ENCODE measurements around the gene H6PD. TPM values are rescaled to one million over a fixed set of nuclear protein-coding genes. Genes with fewer than 3 reads are reported as not detected.

Gene H6PD
- total and polyA plus RNA-seq, 2 donors from 2014 or later, result 5.7 to 64.3 TPM

DNA sequence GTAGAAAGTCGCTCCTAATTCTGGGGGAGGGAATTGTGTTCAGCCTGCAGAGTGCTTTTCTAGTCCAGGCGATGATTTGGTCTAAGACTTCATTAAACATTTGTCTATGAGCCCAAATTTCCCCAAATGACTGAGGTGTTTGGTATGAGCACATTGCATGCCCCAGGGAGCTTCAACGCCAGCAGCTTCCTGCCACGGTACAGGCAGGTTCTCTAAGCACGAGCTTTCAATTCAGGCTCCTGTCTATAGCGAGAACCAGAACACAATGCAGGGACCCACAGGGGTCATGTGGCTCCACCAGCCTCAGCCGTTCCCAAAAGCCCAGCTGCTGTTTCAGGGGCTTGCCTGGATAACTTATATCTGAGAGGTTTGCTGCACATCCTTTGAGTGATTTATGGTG is 34.1 kb upstream of the H6PD start:
- TF ChIP-seq, protein P1, sequence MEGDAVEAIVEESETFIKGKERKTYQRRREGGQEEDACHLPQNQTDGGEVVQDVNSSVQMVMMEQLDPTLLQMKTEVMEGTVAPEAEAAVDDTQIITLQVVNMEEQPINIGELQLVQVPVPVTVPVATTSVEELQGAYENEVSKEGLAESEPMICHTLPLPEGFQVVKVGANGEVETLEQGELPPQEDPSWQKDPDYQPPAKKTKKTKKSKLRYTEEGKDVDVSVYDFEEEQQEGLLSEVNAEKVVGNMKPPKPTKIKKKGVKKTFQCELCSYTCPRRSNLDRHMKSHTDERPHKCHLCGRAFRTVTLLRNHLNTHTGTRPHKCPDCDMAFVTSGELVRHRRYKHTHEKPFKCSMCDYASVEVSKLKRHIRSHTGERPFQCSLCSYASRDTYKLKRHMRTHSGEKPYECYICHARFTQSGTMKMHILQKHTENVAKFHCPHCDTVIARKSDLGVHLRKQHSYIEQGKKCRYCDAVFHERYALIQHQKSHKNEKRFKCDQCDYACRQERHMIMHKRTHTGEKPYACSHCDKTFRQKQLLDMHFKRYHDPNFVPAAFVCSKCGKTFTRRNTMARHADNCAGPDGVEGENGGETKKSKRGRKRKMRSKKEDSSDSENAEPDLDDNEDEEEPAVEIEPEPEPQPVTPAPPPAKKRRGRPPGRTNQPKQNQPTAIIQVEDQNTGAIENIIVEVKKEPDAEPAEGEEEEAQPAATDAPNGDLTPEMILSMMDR (IDR thresholded peaks at IDR 0.05; ENCODE audit: borderline replicate concordance, extremely low read depth, insufficient read depth), result no peak
- intact Hi-C loops (cut with DNase I), result no loop called here
- H3K27me3 ChIP-seq (ENCODE audit: control insufficient read depth, insufficient read depth, low read length), result peaks cover 28% of the 10 kb centered on the region
- H3K36me3 ChIP-seq (ENCODE audit: control insufficient read depth in 2 of 3, insufficient read depth in 3 of 3, low read length in 3 of 3), result no peaks in the 10 kb centered on the region
- H3K9ac ChIP-seq (ENCODE audit: low read length in 3 of 3), result no peak overlapping the region
- DNase-seq, result no peak
- no peaks in the 10 kb centered on the region for H3K9me3 ChIP-seq (ENCODE audit: control insufficient read depth in 2 of 3, insufficient read depth in 1 of 3, low read length in 3 of 3)
- no peak overlapping the region for H3K4me3 ChIP-seq (ENCODE audit: low read length in 3 of 3)
- no peak for FAIRE-seq
- H3K4me1 ChIP-seq (ENCODE audit: control insufficient read depth in 2 of 3, insufficient read depth in 2 of 3, low read depth in 1 of 3, low read length in 3 of 3), result peaks cover 0 to 11% (median 5%) of the 10 kb centered on the region in 3 donors
- no peak overlapping the region for H3K27ac ChIP-seq (ENCODE audit: low read depth in 2 of 2, low read length in 2 of 2)

- Histone ChIP-seq H3K4me1 (ENCODE audit: control insufficient read depth in 2 of 3, insufficient read depth in 2 of 3, low read depth in 1 of 3, low read length in 3 of 3) (peaks cover 0 to 9% (median 3%) of the 10 kb centered on the region in 3 donors), H3K27ac (ENCODE audit: low read depth in 2 of 2, low read length in 2 of 2) (no peak overlapping the region), H3K9ac (ENCODE audit: low read length in 3 of 3) (no peak overlapping the region), H3K27me3 (ENCODE audit: control insufficient read depth, insufficient read depth, low read length) (peaks cover 28% of the 10 kb centered on the region), H3K9me3 (ENCODE audit: control insufficient read depth in 2 of 3, insufficient read depth in 1 of 3, low read length in 3 of 3) (no peaks in the 10 kb centered on the region), H3K36me3 (ENCODE audit: control insufficient read depth in 2 of 3, insufficient read depth in 3 of 3, low read length in 3 of 3) (no peaks in the 10 kb centered on the region), H3K4me3 (ENCODE audit: low read length in 3 of 3) (peak overlapping the region; percentile 15 to 37 (median 28))
- TF ChIP-seq, protein P1 (IDR thresholded peaks at IDR 0.05; ENCODE audit: borderline replicate concordance, extremely low read depth, insufficient read depth), result no peak
- intact Hi-C loops (cut with DNase I), result no loop called here
- FAIRE-seq (no peak), DNase-seq (peak in 4 of 5 donors; percentile 29 to 60 (median 58))
These were observed 33.0 kb upstream of the H6PD start for GRCh38 chr1:9201401-9202239.

GRCh38 chr1:9202240-9202870 is 32.2 kb upstream of the H6PD start:
- Histone ChIP-seq H3K36me3 (ENCODE audit: control insufficient read depth in 2 of 3, insufficient read depth in 3 of 3, low read length in 3 of 3) (no peaks in the 10 kb centered on the region), H3K27me3 (ENCODE audit: control insufficient read depth, insufficient read depth, low read length) (peaks cover 28% of the 10 kb centered on the region), H3K9ac (ENCODE audit: low read length in 3 of 3) (no peak overlapping the region), H3K4me1 (ENCODE audit: control insufficient read depth in 2 of 3, insufficient read depth in 2 of 3, low read depth in 1 of 3, low read length in 3 of 3) (peaks cover 0 to 8% (median 0%) of the 10 kb centered on the region in 3 donors), H3K27ac (ENCODE audit: low read depth in 2 of 2, low read length in 2 of 2) (no peak overlapping the region), H3K4me3 (ENCODE audit: low read length in 3 of 3) (no peak overlapping the region), H3K9me3 (ENCODE audit: control insufficient read depth in 2 of 3, insufficient read depth in 1 of 3, low read length in 3 of 3) (no peaks in the 10 kb centered on the region)
- TF ChIP-seq, protein P1 (IDR thresholded peaks at IDR 0.05; ENCODE audit: borderline replicate concordance, extremely low read depth, insufficient read depth), result no peak
- DNase-seq (peak in 1 of 5 donors; percentile 13), FAIRE-seq (no peak)
- intact Hi-C loops (cut with DNase I), result no loop called here
